OCI-LY1 (cell line): ENCODE results near the gene C1orf52.

Experiments used
- H2AFZ ChIP-seq: fragments of 200-600 bp; sonication (generic), shearing (Covaris generic); 2 replicates; pipeline ENCODE4 v1.6.0; 2014; ENCODE audit warnings: antibody characterized with exemption, mild to moderate bottlenecking, low read length
- H3F3A ChIP-seq: fragments of 200-600 bp; sonication (generic), shearing (Covaris generic); 2 replicates; pipeline ENCODE4 v1.6.0; 2014; ENCODE audit warnings: mild to moderate bottlenecking, antibody characterized with exemption, low read length, moderate library complexity; ENCODE audit not compliant: insufficient read depth
- H3K27ac ChIP-seq: fragments of 200-600 bp; sonication (generic); 2 replicates; pipeline ENCODE4 v1.5.1; 2014; ENCODE audit warnings: low read length, mixed run types, mild to moderate bottlenecking, low read depth; ENCODE audit not compliant: poor library complexity, severe bottlenecking
- H3K27me3 ChIP-seq: fragments of 200-600 bp; sonication (generic); 2 replicates; pipeline ENCODE4 v1.6.0; 2014; ENCODE audit warnings: antibody characterized with exemption, mild to moderate bottlenecking, low read length, moderate library complexity; ENCODE audit not compliant: insufficient read depth
- H3K36me3 ChIP-seq: fragments of 200-600 bp; sonication (generic); 2 replicates; pipeline ENCODE4 v1.6.1; 2014; ENCODE audit warnings: mild to moderate bottlenecking, antibody characterized with exemption, low read length, moderate library complexity, mixed read lengths; ENCODE audit not compliant: insufficient read depth
- H3K4me1 ChIP-seq: fragments of 200-600 bp; sonication (generic); 2 replicates; pipeline ENCODE4 v1.5.1; 2014; ENCODE audit warnings: mild to moderate bottlenecking, low read length, moderate library complexity; ENCODE audit not compliant: insufficient read depth, severe bottlenecking
- H3K4me2 ChIP-seq: fragments of 200-600 bp; sonication (generic), shearing (Covaris generic); 2 replicates; pipeline ENCODE4 v1.6.1; 2014; ENCODE audit warnings: low read length
- H3K4me3 ChIP-seq: fragments of 200-600 bp; sonication (generic); 2 replicates; pipeline ENCODE4 v1.5.1; 2014; ENCODE audit warnings: low read length, low read depth, mild to moderate bottlenecking, mixed read lengths; ENCODE audit not compliant: poor library complexity, severe bottlenecking
- H3K79me2 ChIP-seq: fragments of 200-600 bp; shearing (Covaris generic); 2 replicates; pipeline ENCODE4 v1.6.1; 2016; ENCODE audit warnings: mixed run types, low read length, mixed read lengths; ENCODE audit not compliant: insufficient read depth
- H3K9ac ChIP-seq: fragments of 200-600 bp; sonication (generic), shearing (Covaris generic); 2 replicates; pipeline ENCODE4 v1.6.1; 2014; ENCODE audit warnings: mild to moderate bottlenecking, low read length, mixed read lengths
- H3K9me2 ChIP-seq: fragments of 200-600 bp; sonication (generic), shearing (Covaris generic); 2 replicates; pipeline ENCODE4 v1.6.1; 2014; ENCODE audit warnings: low read depth, mild to moderate bottlenecking, low read length, mixed read lengths
- H3K9me3 ChIP-seq: fragments of 200-600 bp; shearing (Covaris generic); 2 replicates; pipeline ENCODE4 v1.6.1; 2014; ENCODE audit warnings: low read length, mixed read lengths
- H4K20me1 ChIP-seq: fragments of 200-600 bp; sonication (generic), shearing (Covaris generic); 2 replicates; pipeline ENCODE4 v1.6.0; 2016; ENCODE audit warnings: mild to moderate bottlenecking, low read length; ENCODE audit not compliant: insufficient read depth
- CTCF ChIP-seq: fragments of 200-600 bp; sonication (generic), shearing (Covaris generic); IDR thresholded peaks from 2 replicates; pipeline ENCODE4 v1.5.1; 2017; ENCODE audit warnings: mild to moderate bottlenecking, antibody characterized with exemption, low read length, moderate library complexity, mixed read lengths
- EZH2 ChIP-seq: fragments of 200-600 bp; sonication (generic), shearing (Covaris generic); IDR thresholded peaks from 2 replicates; pipeline ENCODE4 v1.8.0; 2017; ENCODE audit warnings: borderline replicate concordance, mixed run types, mild to moderate bottlenecking, antibody characterized with exemption, low read length, moderate library complexity, mixed read lengths

Gene C1orf52

GRCh38 chr1:85240643-85241042 is 18.8 kb downstream of the C1orf52 start:
- no peak overlapping the region for H3K4me2 ChIP-seq
- no peak overlapping the region for H3K9ac ChIP-seq
- H3K4me1 ChIP-seq, result no peaks in the 10 kb centered on the region
- no peaks in the 10 kb centered on the region for H3K79me2 ChIP-seq
- H3K4me3 ChIP-seq, result no peak overlapping the region
- TF ChIP-seq CTCF (no peak), EZH2 (no peak)
- no peaks in the 10 kb centered on the region for H3F3A ChIP-seq
- H3K9me3 ChIP-seq, result no peaks in the 10 kb centered on the region
- no peak overlapping the region for H3K27ac ChIP-seq
- peak overlapping the region; percentile 54; the same call in 1 of the 2 replicates for H2AFZ ChIP-seq
- no peaks in the 10 kb centered on the region for H4K20me1 ChIP-seq
- no peaks in the 10 kb centered on the region for H3K36me3 ChIP-seq
- no peaks in the 10 kb centered on the region for H3K27me3 ChIP-seq
- no peaks in the 10 kb centered on the region for H3K9me2 ChIP-seq

- Histone ChIP-seq H3K36me3 (no peaks in the 10 kb centered on the region), H3K9me3 (no peaks in the 10 kb centered on the region), H3K27ac (no peak overlapping the region), H3K9me2 (no peaks in the 10 kb centered on the region), H3K4me1 (no peaks in the 10 kb centered on the region), H3K4me3 (no peak overlapping the region), H3K79me2 (no peaks in the 10 kb centered on the region), H4K20me1 (no peaks in the 10 kb centered on the region), H3K4me2 (no peak overlapping the region), H3K9ac (no peak overlapping the region), H2AFZ (no peak overlapping the region), H3K27me3 (no peaks in the 10 kb centered on the region), H3F3A (no peaks in the 10 kb centered on the region)
- TF ChIP-seq EZH2 (no peak), CTCF (peak; percentile 34; the same call in 1 of the 2 replicates)
These were observed 19.3 kb downstream of the C1orf52 start for GRCh38 chr1:85240174-85240601.

- Histone ChIP-seq H3K9ac (no peak overlapping the region), H2AFZ (no peak overlapping the region), H3F3A (no peaks in the 10 kb centered on the region), H3K79me2 (no peaks in the 10 kb centered on the region), H3K9me3 (no peaks in the 10 kb centered on the region), H3K4me1 (no peaks in the 10 kb centered on the region), H3K4me2 (no peak overlapping the region), H3K36me3 (no peaks in the 10 kb centered on the region), H3K27me3 (no peaks in the 10 kb centered on the region), H3K27ac (no peak overlapping the region), H3K9me2 (no peaks in the 10 kb centered on the region), H3K4me3 (no peak overlapping the region), H4K20me1 (no peaks in the 10 kb centered on the region)
- TF ChIP-seq CTCF (no peak), EZH2 (no peak)
These were observed 21.8 kb downstream of the C1orf52 start for GRCh38 chr1:85237613-85238012.
